GM12872 (cell line): ENCODE measurements around the gene TNS1.

Source experiments
- TF ChIP-seq, protein P1 (sequence below): IDR thresholded peaks from 3 replicates; pipeline ENCODE4 v1.5.1; 2011; ENCODE audit warnings: low read depth, mild to moderate bottlenecking, low read length, moderate library complexity; ENCODE audit not compliant: insufficient read depth

TNS1 gene

DNA sequence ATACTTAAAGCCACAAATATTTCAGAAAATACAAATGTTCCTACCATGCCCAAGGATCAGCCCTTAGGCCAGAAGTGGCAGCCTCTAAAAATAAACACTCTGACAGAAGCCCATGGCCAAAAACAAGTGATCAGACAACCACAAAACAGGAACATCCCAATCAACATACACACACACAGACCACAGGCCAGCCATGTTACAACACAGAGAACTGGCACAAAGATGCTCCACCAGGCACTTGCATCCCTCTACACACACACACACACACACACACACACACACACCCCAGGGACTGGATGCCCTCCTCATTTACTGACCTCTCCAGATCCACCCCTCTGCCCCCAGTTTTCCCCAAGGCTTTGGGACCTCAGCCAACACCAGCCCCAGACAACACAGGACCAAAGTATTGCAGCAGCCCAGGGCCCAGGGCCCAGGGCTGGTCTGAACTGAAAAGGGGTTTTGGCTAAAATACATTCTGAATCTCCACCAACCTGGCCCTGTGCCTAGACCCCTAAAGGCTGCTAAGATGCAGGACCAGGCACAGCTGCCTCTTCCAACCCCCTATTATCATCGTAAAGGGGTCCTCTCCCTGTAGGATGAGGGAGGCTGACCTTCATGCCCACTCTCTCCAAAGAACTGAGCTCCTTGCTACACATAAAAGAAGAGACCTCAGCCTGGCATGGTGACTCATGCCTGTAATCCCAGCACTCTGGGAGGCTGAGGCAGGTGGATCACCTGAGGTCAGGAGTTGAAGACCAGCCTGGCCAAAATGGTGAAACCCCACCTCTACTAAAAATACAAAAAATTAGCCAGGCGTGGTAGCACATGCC lies 151.4 kb downstream of the TNS1 start:
- TF ChIP-seq, protein P1, sequence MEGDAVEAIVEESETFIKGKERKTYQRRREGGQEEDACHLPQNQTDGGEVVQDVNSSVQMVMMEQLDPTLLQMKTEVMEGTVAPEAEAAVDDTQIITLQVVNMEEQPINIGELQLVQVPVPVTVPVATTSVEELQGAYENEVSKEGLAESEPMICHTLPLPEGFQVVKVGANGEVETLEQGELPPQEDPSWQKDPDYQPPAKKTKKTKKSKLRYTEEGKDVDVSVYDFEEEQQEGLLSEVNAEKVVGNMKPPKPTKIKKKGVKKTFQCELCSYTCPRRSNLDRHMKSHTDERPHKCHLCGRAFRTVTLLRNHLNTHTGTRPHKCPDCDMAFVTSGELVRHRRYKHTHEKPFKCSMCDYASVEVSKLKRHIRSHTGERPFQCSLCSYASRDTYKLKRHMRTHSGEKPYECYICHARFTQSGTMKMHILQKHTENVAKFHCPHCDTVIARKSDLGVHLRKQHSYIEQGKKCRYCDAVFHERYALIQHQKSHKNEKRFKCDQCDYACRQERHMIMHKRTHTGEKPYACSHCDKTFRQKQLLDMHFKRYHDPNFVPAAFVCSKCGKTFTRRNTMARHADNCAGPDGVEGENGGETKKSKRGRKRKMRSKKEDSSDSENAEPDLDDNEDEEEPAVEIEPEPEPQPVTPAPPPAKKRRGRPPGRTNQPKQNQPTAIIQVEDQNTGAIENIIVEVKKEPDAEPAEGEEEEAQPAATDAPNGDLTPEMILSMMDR = no peak

DNA sequence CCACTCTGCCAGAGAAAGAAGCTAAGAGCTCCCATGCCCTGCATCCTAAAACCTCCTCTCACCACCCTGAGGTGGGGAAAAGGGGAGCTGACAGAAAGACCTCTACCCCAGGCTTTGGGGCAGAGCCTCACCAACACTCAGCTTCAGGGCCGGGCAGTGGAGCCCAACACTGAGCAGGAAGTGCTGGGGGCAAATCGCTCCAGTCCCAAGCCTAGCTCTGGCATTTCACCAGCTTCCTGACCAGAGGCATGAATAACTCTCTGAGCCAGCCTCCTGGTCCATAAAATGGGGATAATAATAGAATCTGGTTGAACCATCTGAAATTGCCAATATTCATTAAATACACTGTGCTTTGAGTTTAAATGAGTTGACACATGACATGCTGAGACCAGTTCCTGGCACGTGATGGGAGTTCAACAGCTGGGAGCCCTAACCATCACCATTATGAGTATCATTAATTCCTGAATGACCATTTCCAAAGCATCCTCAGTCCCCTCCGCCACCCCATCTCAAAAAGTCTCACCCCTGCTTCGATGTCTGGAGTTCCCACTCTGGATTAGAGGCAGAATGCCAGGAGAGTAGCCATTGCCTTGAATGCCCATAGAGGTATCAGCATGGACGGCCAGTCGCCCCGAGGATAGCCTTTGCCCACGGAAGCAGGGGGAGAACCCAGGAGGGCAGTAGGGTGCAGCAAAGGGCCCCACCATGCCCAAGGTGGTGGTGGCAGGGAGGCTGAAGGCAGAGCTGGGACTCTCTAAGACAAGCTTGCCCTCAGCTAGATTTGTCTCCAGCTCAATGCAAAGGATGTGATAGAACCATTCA lies 153.4 kb downstream of the TNS1 start:
- TF ChIP-seq, protein P1 = no peak

DNA sequence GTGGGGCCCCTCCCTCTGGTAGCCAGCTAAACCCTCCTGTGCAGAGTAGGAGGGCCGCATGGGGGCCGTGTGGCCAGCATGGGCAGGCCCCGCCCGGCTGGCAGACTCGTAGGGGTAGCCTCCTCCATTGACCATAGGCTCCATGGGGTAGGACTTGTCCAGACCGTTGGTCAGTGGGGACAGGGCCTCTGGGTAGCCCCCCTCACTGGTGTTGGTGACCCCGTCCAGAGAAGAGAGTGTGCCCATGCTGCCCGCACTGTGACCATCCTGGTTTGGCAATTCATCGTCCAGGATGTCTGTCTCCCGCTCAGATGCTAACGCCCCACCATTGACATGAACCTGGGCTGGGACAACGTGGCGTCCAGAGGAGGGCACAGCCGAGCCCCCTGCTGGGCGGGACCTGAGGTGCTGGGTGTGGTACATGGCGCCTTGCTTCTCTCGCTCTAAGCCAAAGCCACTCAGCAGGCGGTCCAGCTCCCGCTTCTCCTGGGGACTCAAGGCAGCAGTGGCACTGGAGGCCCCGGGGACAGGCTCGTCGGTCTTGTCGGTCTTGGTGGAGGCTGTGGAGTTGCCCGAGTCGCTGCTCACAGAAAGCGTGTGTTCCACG lies 154.3 kb downstream of the TNS1 start:
- TF ChIP-seq, protein P1 = no peak

DNA sequence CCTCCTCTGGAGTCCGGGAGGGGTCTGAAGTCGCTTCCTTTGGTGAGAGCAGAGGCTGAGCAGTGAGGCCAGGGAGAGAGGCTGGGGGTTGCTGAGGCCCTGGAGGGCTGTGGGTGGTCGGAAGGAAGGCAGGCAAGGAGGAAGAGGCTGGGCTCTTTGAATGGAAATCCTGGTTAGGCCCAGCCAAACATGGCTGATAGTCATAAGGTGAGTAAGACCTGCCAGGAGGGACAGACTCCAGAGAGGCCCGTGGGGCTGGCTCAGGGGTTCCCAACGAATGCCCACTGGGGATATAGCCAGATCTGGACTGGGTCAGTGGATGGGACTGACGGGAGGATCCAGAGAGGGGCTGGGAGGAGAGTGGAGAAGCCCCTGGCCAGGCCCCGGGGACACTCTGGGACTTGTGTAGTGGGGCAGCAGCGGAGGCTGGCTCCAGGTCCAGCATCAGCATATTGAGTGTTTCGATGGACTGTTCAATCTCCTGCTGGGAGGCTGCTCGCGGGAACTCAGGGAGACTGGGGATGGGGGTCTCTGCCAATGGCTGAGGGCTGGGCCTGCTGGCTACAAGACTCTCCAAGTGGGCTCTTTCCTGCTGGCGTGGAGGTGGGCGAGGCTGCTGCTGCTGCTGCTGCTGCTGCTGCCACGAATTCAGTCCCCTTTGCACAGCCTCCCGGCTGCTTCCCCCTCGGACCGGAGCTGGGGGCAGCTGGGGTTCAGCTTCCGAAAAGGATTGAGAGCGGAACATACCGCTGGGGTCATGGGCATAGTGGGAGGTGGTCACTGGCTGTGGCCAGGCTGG lies 155.0 kb downstream of the TNS1 start:
- TF ChIP-seq, protein P1 = no peak

DNA sequence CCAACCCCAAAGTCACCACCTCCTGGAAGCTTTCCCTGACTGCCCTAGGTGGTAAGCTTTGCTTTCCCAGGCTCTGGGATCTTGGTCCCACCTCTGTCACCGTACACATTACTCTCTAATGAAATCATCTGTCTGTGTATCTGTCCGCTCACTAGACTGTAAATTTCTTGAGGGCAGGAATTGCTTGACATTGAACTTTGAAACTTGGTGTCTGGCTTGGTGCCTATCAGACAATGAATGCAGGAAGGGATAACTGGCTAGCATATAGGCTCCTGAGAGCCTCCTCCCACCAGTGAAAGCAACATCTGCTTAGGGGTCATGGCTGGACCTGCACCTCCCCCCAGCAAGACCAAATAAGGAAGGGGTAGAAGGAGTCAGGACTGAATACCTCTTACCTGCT lies 155.7 kb downstream of the TNS1 start:
- TF ChIP-seq, protein P1 = no peak

DNA sequence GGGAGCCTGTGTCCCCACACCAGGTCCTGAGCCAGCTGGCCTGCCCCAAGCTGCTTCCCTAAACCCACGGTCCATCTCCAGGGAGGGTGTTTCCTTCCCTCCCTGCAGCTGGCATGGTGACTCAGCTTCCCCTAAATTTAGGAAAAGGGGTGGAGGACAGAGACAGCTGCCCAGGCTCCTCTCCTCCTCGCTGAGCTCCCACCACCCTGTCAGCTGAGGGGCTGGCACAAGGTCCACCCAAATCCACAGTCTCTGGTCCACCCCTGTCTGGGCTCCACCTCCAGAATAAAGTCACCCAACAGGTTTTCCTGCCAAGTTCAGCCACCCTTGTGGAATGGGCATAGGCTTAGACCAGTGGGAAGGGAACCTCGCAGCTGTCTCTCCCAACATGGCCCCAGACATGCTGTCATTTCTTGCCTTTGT lies 156.5 kb downstream of the TNS1 start:
- TF ChIP-seq, protein P1 = no peak
